GM12878 (cell line): Measurements from ENCODE around the gene ZNF608.

ENCODE experiments used
- POLR2A ChIP-seq: IDR thresholded peaks from 2 replicates; pipeline ENCODE4 v1.6.1; 2011; ENCODE audit warnings: low read depth, mild to moderate bottlenecking, low read length
- SRF ChIP-seq, 2 experiments: IDR thresholded peaks; 2 replicates each; pipeline ENCODE4 v1.6.1; 2011; ENCODE audit warnings: low read depth in 2 of 2, low read length in 2 of 2, mild to moderate bottlenecking in 1 of 2, moderate library complexity in 1 of 2
- ZNF207 ChIP-seq: fragments of 450-650 bp; IDR thresholded peaks from 2 replicates; pipeline ENCODE4 v1.6.1; 2014; ENCODE audit warnings: antibody characterized with exemption, mild to moderate bottlenecking, borderline replicate concordance

DNA sequence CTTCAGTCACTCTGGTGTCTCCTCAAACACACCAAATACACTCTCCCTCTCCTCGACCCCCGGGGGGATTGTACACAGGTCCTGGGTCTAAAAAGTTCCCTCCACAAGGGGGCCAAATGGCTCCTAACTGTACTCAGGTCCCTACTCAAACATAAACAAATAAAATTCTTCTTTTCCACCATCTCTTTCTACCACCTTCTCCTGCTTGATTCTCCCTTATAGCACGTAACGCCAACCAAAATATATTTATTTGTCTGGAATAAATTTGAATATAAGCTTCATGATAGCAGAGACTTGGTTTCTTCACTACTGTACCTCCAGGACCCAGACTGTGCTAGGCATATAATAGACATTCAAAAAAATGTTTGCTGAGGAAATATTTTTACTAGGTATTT is 21.4 kb downstream of the ZNF608 start:
- TF ChIP-seq POLR2A (no peak), SRF (IDR thresholded peaks at IDR 0.05; ENCODE audit: low read depth in 2 of 2, low read length in 2 of 2) (no peak), ZNF207 (no peak)
